ENCODE measurements around the gene ANKRD65.

The ANKRD65 gene

DNA sequence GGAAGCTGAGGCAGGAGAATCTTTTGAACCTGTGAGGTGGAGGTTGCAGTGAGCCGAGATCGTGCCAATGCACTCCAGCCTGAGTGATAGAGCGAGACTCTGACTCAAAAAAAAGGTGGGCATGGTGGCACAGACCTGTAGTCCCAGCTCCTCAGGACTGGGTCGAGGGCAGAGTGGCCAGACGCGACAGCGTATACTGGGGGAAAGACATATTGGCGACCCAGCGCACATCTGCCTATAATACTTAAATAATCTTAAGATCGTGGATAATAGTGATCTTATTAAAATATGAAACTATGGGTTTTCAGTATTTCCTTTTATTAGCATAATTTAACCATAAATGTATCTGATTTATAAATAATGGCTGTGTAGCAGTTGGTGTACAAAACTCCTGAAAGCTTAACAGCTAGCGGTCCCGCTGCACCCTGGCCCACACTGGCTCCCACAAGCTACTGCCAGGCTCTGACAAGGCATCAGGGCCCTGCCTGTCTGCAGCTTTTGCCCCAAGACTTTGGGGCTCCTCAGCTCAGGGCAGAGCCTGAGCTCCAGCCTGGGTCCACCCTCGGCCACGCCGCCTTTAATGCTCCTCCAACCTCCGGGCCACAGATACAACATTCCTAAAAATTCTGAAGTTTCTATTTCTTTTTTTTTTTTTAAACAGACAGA is 43.4 kb downstream of the ANKRD65 start:
- H3K4me3 ChIP-seq (ENCODE audit: control insufficient read depth in 1 of 7, extremely low read depth in 1 of 7, insufficient read depth in 4 of 7, low read depth in 2 of 7, low read length in 6 of 7) = no peak overlapping the region
- no peak overlapping the region for H3K27ac ChIP-seq (ENCODE audit: insufficient read depth in 1 of 2, low read depth in 1 of 2, low read length in 2 of 2, poor library complexity in 1 of 2, severe bottlenecking in 2 of 2)
- peaks cover 0 to 27% (median 7%) of the 10 kb centered on the region in 4 experiments for H3K36me3 ChIP-seq (ENCODE audit: control insufficient read depth in 4 of 4, insufficient read depth in 4 of 4, low read length in 3 of 4)
- H3K4me1 ChIP-seq (ENCODE audit: control extremely low read depth in 1 of 4, control insufficient read depth in 4 of 4, insufficient read depth in 4 of 4, low read length in 3 of 4) = peaks cover 0 to 28% (median 20%) of the 10 kb centered on the region in 4 experiments
- WGBS (ENCODE audit: insufficient coverage) = 95% methylated on average over 8 of the region's 16 CpGs
- POLR2A ChIA-PET = no interaction called here
- H3K27me3 ChIP-seq (replicated peaks in 2 of 5; ENCODE audit: control insufficient read depth in 4 of 5, insufficient read depth in 5 of 5, low read length in 4 of 5) = no peaks in the 10 kb centered on the region
- DNase-seq = no peak
- CTCF ChIA-PET = interaction anchor here (0.6 to 1.0 kb wide), 2 partner anchors 34 to 63 kb away, joined by 3 read pairs; no protein-coding TSS in a partner anchor
- H3K9me3 ChIP-seq (ENCODE audit: control extremely low read depth in 1 of 5, control insufficient read depth in 4 of 5, insufficient read depth in 2 of 5, low read depth in 1 of 5, low read length in 4 of 5) = no peaks in the 10 kb centered on the region

- no peaks in the 10 kb centered on the region for H3K27me3 ChIP-seq (replicated peaks in 2 of 5; ENCODE audit: control insufficient read depth in 4 of 5, insufficient read depth in 5 of 5, low read length in 4 of 5)
- no peak overlapping the region for H3K4me3 ChIP-seq (ENCODE audit: control insufficient read depth in 1 of 7, extremely low read depth in 1 of 7, insufficient read depth in 4 of 7, low read depth in 2 of 7, low read length in 6 of 7)
- CTCF ChIA-PET = no interaction called here
- H3K9me3 ChIP-seq (ENCODE audit: control extremely low read depth in 1 of 5, control insufficient read depth in 4 of 5, insufficient read depth in 2 of 5, low read depth in 1 of 5, low read length in 4 of 5) = no peaks in the 10 kb centered on the region
- peak overlapping the region in 1 of 2 experiments; percentile 91 for H3K27ac ChIP-seq (ENCODE audit: insufficient read depth in 1 of 2, low read depth in 1 of 2, low read length in 2 of 2, poor library complexity in 1 of 2, severe bottlenecking in 2 of 2)
- no peak for DNase-seq
- WGBS (ENCODE audit: insufficient coverage) = 91% methylated on average over 9 of the region's 10 CpGs
- H3K36me3 ChIP-seq (ENCODE audit: control insufficient read depth in 4 of 4, insufficient read depth in 4 of 4, low read length in 3 of 4) = peaks cover 0 to 24% (median 7%) of the 10 kb centered on the region in 4 experiments
- H3K4me1 ChIP-seq (ENCODE audit: control extremely low read depth in 1 of 4, control insufficient read depth in 4 of 4, insufficient read depth in 4 of 4, low read length in 3 of 4) = peaks cover 0 to 37% (median 27%) of the 10 kb centered on the region in 4 experiments
- POLR2A ChIA-PET = interaction anchor here (1.7 kb wide), 1 partner anchor 23 kb away, joined by 10 read pairs; the partner anchor contains the start of gene CCNL2
Measured at GRCh38 chr1:1376551-1377226, 44.4 kb downstream of the ANKRD65 start.

DNA sequence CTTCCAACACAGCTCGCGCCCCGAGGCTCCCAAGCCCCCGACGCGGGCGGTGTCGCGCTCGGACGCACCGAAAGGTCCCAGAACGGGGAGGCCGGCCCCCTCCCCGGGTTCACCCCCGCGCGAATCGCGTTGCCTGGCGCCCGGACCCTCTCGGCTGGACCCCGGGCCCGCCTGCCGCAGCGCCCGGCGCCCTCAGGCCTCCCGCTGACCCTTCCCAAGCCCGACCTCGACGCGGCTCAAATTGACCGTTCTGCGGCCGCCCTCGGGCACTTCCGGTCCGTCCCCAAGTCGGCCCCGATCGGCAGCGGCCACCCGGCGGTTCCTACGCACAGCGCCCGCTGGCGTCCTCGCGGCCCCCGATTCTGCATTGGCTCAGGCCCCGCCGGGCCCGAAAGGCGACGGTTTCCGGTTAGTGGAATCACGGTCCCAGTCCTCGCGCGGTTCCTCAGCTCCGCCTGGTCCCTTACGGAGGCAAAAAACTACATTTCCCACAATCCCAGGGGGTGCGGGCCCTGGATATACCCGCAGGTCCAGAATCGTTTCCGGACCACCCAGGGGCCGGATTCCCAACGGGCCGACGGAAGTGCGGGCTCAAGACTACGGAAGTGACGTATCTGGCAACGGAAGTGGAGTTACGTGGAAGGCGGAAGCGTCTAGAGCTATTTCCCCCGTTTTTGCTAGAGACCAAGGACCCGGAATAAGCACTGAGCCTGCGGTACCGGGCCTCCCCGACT is 46.0 kb downstream of the ANKRD65 start, which contains the start of gene AURKAIP1:
Gene AURKAIP1 (minus strand): TSS at position 279 of the 734 bp plus-strand sequence. CDS start 451 bp downstream, outside the sequence.
- peak within 1 kb of the TSS; percentile 85 to 91 for H3K27ac ChIP-seq (ENCODE audit: insufficient read depth in 1 of 2, low read depth in 1 of 2, low read length in 2 of 2, poor library complexity in 1 of 2, severe bottlenecking in 2 of 2)
- H3K27me3 ChIP-seq (replicated peaks in 2 of 5; ENCODE audit: control insufficient read depth in 4 of 5, insufficient read depth in 5 of 5, low read length in 4 of 5) = peaks cover 0 to 6% (median 0%) of the 10 kb centered on the region in 5 experiments
- H3K4me1 ChIP-seq (ENCODE audit: control extremely low read depth in 1 of 4, control insufficient read depth in 4 of 4, insufficient read depth in 4 of 4, low read length in 3 of 4) = peaks cover 0 to 47% (median 40%) of the 10 kb centered on the region in 4 experiments
- ChIA-PET CTCF (interaction anchor here (0.6 to 1.6 kb wide), 7 partner anchors 10 to 66 kb away, joined by 3 to 5 read pairs (median 3); partner anchors contain the start of gene CCNL2), POLR2A (interaction anchor here (0.6 to 1.7 kb wide), 5 partner anchors 12 to 469 kb away, joined by 3 to 10 read pairs (median 4); partner anchors contain the start of gene CCNL2)
- peak within 1 kb of the TSS; percentile 77 to 97 (median 90) for H3K4me3 ChIP-seq (ENCODE audit: control insufficient read depth in 1 of 7, extremely low read depth in 1 of 7, insufficient read depth in 4 of 7, low read depth in 2 of 7, low read length in 6 of 7)
- under 1% methylated on average over 81 of the region's 85 CpGs for WGBS (ENCODE audit: insufficient coverage)
- DNase-seq = peak; percentile 99 to 100 (median 100)
- H3K9me3 ChIP-seq (ENCODE audit: control extremely low read depth in 1 of 5, control insufficient read depth in 4 of 5, insufficient read depth in 2 of 5, low read depth in 1 of 5, low read length in 4 of 5) = no peaks in the 10 kb centered on the region
- H3K36me3 ChIP-seq (ENCODE audit: control insufficient read depth in 4 of 4, insufficient read depth in 4 of 4, low read length in 3 of 4) = peaks cover 0 to 19% (median 5%) of the 10 kb centered on the region in 4 experiments

GRCh38 chr1:1374589-1374928 is 46.5 kb downstream of the ANKRD65 start:
- POLR2A ChIA-PET = interaction anchor here (1.7 kb wide), 1 partner anchor 25 kb away, joined by 10 read pairs; the partner anchor contains the start of gene CCNL2
- Histone ChIP-seq H3K27ac (ENCODE audit: insufficient read depth in 1 of 2, low read depth in 1 of 2, low read length in 2 of 2, poor library complexity in 1 of 2, severe bottlenecking in 2 of 2) (peak overlapping the region; percentile 85 to 91), H3K4me3 (ENCODE audit: control insufficient read depth in 1 of 7, extremely low read depth in 1 of 7, insufficient read depth in 4 of 7, low read depth in 2 of 7, low read length in 6 of 7) (peak overlapping the region; percentile 77 to 97 (median 90)), H3K9me3 (ENCODE audit: control extremely low read depth in 1 of 5, control insufficient read depth in 4 of 5, insufficient read depth in 2 of 5, low read depth in 1 of 5, low read length in 4 of 5) (no peaks in the 10 kb centered on the region), H3K4me1 (ENCODE audit: control extremely low read depth in 1 of 4, control insufficient read depth in 4 of 4, insufficient read depth in 4 of 4, low read length in 3 of 4) (peaks cover 0 to 47% (median 40%) of the 10 kb centered on the region in 4 experiments), H3K36me3 (ENCODE audit: control insufficient read depth in 4 of 4, insufficient read depth in 4 of 4, low read length in 3 of 4) (peaks cover 0 to 19% (median 5%) of the 10 kb centered on the region in 4 experiments), H3K27me3 (replicated peaks in 2 of 5; ENCODE audit: control insufficient read depth in 4 of 5, insufficient read depth in 5 of 5, low read length in 4 of 5) (peaks cover 0 to 8% (median 0%) of the 10 kb centered on the region in 5 experiments)
- no peak for DNase-seq
- CTCF ChIA-PET = interaction anchor here (0.6 to 1.6 kb wide), 4 partner anchors 9 to 28 kb away, joined by 3 to 5 read pairs (median 4); no protein-coding TSS in a partner anchor
- WGBS (ENCODE audit: insufficient coverage) = 1% methylated on average over 22 of the region's 24 CpGs

DNA sequence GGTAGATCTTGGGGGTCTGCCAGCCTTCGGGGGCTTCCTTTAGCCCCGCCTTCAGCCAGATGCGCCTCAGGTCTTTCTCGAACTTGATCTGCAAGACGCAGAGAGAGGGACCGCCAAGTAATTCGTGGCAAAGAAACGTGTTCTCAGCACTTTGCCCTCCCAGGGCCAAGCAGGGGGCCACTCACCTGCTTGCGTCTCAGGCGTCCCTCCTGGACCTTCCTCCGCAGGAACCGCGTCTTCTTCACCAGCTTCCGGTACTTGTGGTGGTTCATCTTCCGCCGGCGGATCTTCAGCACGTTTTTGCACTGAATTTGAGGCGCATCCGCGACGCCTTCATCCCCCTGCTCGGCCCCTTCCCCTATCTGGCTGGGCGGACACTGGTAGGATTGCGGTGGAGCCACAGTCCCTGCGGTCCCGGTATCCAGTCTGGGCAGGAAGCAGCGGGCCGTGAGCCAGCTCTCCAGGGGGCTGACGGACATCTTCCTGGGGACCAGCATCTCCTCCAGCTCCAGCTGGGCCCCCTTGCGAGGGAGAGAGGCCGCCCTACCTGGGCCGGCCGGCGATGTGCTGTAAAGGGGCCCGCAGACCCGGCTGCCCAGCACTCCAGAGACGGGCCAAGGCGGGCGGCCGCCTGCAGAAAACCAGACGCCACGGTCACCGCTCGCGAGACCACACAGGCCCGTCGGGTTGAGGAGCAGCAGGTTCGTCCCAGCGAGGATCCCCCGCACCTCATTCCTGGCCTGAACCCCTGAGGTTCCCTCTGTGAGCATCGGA is 47.1 kb downstream of the ANKRD65 start:
- H3K36me3 ChIP-seq (ENCODE audit: control insufficient read depth in 4 of 4, insufficient read depth in 4 of 4, low read length in 3 of 4) = peaks cover 0 to 19% (median 5%) of the 10 kb centered on the region in 4 experiments
- DNase-seq = no peak
- peaks cover 0 to 12% (median 0%) of the 10 kb centered on the region in 5 experiments for H3K27me3 ChIP-seq (replicated peaks in 2 of 5; ENCODE audit: control insufficient read depth in 4 of 5, insufficient read depth in 5 of 5, low read length in 4 of 5)
- ChIA-PET CTCF (interaction anchor here (0.6 to 1.6 kb wide), 4 partner anchors 9 to 60 kb away, joined by 3 to 5 read pairs (median 4); no protein-coding TSS in a partner anchor), POLR2A (no interaction called here)
- WGBS (ENCODE audit: insufficient coverage) = 63% methylated on average over 52 of the region's 52 CpGs
- H3K4me1 ChIP-seq (ENCODE audit: control extremely low read depth in 1 of 4, control insufficient read depth in 4 of 4, insufficient read depth in 4 of 4, low read length in 3 of 4) = peaks cover 0 to 47% (median 40%) of the 10 kb centered on the region in 4 experiments
- peak overlapping the region; percentile 77 to 97 (median 90) for H3K4me3 ChIP-seq (ENCODE audit: control insufficient read depth in 1 of 7, extremely low read depth in 1 of 7, insufficient read depth in 4 of 7, low read depth in 2 of 7, low read length in 6 of 7)
- no peaks in the 10 kb centered on the region for H3K9me3 ChIP-seq (ENCODE audit: control extremely low read depth in 1 of 5, control insufficient read depth in 4 of 5, insufficient read depth in 2 of 5, low read depth in 1 of 5, low read length in 4 of 5)
- H3K27ac ChIP-seq (ENCODE audit: insufficient read depth in 1 of 2, low read depth in 1 of 2, low read length in 2 of 2, poor library complexity in 1 of 2, severe bottlenecking in 2 of 2) = peak overlapping the region in 1 of 2 experiments; percentile 91
